ENCODE data around the gene FTH1.
"Not testable (repeated sequence)": the region's sequence is repeated elsewhere in the genome, so short reads cannot be mapped to it uniquely, and the experiment has no call there.

FTH1 gene

DNA sequence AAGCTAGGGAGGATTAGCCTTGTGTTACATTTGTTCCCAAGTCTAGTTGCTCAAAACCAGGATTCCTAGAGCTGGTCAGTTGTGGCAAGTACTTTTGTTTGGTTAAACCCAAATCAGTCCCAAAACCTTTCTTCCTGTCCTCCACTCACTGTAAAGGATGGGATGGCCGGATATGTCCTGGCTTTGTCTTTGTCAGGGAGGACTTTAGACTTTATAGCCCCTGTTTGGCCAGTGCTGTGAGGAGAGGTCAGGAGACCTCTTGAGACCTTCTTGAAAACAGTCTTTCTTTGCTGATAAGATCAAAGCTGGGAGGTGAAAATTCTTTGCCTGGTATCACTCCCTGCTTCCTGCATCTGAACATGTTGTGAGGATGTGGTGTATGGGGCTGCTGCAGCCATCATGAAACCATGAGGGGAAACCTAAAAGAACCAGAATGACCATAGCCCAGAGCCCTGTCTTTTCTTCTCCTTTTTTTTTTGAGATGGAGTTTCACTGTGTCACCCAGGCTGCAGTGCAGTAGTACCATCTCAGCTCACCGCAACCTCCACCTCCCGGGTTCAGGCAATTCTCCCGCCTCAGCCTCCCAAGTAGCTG, 43.6 kb upstream of the FTH1 start:
- H3K27ac ChIP-seq: no peak overlapping the region
- TF ChIP-seq, protein P1, sequence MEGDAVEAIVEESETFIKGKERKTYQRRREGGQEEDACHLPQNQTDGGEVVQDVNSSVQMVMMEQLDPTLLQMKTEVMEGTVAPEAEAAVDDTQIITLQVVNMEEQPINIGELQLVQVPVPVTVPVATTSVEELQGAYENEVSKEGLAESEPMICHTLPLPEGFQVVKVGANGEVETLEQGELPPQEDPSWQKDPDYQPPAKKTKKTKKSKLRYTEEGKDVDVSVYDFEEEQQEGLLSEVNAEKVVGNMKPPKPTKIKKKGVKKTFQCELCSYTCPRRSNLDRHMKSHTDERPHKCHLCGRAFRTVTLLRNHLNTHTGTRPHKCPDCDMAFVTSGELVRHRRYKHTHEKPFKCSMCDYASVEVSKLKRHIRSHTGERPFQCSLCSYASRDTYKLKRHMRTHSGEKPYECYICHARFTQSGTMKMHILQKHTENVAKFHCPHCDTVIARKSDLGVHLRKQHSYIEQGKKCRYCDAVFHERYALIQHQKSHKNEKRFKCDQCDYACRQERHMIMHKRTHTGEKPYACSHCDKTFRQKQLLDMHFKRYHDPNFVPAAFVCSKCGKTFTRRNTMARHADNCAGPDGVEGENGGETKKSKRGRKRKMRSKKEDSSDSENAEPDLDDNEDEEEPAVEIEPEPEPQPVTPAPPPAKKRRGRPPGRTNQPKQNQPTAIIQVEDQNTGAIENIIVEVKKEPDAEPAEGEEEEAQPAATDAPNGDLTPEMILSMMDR (IDR thresholded peaks at IDR 0.05): no peak
- no peak for TF ChIP-seq ZFX (IDR thresholded peaks at IDR 0.05; ENCODE audit: borderline replicate concordance)

DNA sequence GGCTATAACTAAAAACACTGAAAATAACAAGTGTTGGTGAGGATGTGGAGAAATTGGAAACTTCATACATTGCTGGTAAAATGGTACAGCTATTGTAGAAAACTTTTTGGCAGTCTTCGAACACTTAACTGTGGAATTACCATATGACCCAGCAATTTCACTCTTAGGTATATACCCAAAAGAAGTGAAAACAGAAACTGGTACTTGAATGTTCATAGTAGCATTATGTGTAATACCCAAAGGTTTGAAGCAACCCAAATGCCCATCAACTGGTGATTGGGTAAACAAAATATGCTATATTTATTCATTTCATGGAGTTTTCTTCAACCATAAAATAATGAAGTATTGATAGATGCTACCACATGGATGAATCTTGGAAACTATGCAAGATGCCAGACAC, 40.8 kb upstream of the FTH1 start:
- no peak overlapping the region for H3K27ac ChIP-seq
- no peak for TF ChIP-seq ZFX (IDR thresholded peaks at IDR 0.05; ENCODE audit: borderline replicate concordance)
- TF ChIP-seq, protein P1 (IDR thresholded peaks at IDR 0.05): no peak

DNA sequence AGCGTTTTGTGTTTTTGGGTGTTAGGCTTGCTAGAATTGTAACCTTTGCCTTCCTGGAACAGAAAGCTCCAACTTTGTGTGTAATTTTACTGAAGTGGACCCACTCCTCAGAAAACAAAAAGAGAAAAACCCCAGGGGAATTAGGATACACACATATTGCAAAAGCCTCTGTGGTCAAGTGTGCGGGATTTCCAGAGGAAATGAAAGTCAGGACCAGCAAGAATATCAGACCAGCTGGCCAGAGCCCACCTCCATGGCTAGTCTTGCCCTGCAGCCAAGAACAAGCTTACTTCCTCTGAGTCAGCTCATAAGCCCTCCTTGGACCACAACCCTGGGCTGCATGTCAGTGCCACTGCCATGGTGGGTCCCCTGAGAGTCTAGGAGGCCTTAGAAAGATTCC, 37.0 kb upstream of the FTH1 start:
- TF ChIP-seq, protein P1 (IDR thresholded peaks at IDR 0.05): no peak

DNA sequence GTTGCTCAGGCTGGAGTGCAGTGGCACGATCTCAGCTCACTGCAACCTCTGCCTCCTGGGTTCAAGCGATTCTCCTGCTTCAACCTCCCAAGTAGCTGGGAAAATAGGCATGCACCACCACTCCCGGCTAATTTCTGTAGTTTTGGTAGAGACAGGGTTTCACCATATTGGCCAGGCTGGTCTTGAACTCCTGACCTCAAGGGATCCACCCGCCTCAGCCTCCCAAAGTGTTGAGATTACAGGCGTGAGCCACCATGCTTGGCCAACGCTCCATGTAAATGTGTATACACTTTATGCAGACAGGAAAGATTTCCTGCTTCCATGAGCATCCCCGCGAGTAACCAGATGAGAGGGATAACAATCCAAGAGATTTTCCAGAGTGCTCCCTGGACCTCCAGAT, 34.8 kb upstream of the FTH1 start:
- not testable (repeated sequence) for H3K27ac ChIP-seq

More for the DNA sequence above, 37.0 kb upstream of the FTH1 start:
- no peak overlapping the region for H3K27ac ChIP-seq

DNA sequence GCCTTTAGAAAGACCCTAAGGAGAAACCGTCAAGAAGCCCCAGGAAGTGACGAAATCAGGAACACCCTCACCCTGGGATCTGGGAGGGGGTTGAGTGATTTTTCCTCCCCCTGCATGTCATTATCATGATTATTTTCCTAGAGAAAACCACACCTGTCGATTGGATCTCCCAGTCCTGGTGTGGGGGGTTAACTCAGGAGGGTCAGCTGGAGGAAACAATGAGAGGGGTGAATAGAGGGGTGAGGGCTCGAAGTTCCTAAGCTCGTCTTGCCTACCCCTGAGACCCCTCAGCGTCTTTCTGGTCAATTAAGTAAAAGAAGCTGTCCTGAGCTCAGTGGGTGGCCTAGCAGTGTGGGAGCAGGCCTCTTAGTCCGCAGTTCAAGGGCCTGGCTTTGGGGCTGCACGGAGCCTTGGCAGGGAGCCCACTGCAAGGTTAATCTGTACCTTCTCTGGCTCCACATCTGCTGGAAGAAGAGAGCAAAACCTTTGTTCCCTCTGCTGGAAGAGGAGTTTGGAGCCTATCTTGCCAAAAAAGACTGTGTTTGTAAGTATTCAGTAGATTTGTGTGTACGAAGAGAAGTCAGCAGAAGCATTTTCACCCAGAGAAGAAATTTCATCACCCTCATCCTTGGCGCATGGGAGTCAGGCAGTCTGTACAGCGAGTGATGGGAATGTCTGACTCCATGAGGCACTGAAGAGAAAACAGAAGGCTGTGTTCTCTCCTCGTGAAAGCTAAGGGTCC, 34.2 kb upstream of the FTH1 start:
- H3K27ac ChIP-seq: no peak overlapping the region
- TF ChIP-seq, protein P1 (IDR thresholded peaks at IDR 0.05): no peak
- TF ChIP-seq ZFX (IDR thresholded peaks at IDR 0.05; ENCODE audit: borderline replicate concordance): no peak

DNA sequence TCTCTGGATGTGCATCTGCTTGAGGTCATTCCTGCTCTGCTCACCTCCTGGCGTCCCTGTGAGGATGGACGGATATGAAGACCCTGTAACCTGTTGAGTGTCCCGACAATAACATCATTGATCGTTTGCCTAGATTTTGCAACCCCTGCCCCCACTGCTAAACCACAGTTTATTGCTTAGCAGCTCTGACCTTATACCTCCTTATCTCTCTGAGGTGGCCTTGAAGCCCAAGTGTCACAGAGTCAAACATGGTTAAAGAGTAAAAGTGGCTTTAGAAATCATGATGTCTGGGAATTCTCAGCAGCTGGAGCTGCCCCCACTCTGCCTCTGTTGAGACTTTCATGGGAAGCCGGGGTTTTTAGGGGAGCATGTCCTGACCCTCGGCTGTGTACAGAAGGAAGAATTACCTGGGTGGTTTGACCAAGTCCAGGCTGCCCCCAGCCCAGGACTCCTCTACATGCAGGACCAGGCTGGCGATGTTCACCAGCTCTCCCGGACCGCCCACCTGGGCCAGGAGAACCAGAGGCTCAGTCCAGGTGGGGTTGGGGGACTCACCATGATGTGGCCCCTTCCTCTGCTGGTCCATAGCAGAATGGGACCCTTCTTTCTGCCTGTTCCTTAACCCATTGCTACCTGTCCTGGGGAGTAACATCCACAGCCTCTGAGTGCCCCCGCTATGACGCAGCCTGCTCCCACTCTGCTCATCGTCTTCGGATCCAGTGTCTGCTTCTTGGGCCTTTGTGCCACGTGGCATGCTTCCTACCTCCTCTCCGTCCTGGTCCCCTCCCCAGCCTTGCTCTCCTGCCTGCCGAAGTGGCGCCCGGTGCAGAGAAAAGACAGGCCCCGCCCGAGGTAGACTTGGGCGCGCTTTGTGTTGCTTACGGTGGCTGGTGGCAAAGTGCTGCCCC, 33.4 kb upstream of the FTH1 start:
- no peak for TF ChIP-seq ZFX (IDR thresholded peaks at IDR 0.05; ENCODE audit: borderline replicate concordance)
- TF ChIP-seq, protein P1 (IDR thresholded peaks at IDR 0.05): no peak
- H3K27ac ChIP-seq: no peak overlapping the region

DNA sequence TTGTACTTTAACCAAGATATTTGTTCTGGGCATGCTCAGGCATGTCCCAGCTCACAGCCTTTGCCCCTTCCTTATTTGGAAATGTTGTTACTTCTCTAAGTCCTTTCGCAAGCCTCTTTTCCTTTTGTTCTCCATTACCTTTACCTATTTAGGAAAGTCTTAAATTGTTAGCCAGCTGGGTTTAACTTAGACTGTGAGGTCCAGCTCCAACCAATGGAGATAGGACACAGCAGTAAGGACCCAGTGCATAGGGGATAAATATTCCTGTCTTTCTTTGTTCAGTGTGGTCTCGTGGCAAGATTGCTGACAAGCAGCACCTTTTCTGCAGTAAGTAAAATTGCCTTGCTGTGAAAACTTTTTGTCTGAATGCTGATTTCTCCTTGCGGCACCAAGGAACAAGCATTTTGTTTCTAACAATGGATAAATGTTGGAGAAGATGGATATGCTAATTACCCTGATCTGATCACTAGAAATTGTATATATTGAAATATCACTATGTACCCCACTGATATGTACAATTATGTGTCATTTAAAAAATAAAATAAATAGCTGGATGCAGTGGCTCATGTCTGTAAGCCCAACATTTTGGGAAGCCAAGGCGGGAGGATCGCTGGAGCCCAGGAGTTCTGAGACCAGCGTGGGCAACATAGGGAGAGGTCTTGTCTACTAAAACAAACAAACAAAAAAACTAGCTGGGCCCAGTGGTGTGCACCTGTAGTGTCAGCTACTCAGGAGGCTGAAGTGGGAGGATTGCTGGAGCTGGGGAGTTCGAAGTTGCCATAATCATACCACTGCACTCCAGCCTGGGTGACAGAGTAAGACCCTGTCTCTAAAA, 31.9 kb upstream of the FTH1 start:
- TF ChIP-seq ZFX (IDR thresholded peaks at IDR 0.05; ENCODE audit: borderline replicate concordance): no peak
- TF ChIP-seq, protein P1 (IDR thresholded peaks at IDR 0.05): no peak
- no peak overlapping the region for H3K27ac ChIP-seq
